ENCODE results near the gene PIGW. TPM values are rescaled to one million over a fixed set of nuclear protein-coding genes. Genes with fewer than 3 reads are reported as not detected.
A peak's percentile ranks its signal among the peaks of the same experiment; 100 is the strongest.

PIGW gene
- total RNA-seq, result 2.6 and 2.8 TPM in 2 replicates
- 10.1 and 10.2 TPM in 2 replicates for polyA plus RNA-seq
- polyA plus RNA-seq (2012), result 9.2 TPM in 2 replicates
- 1.8 and 3.7 TPM in 2 replicates for polyA minus RNA-seq (ENCODE audit: low replicate concordance)

- Histone ChIP-seq H3K4me2 (ENCODE audit: extremely low read depth, insufficient read depth, low read length) (peak within 1 kb of the TSS; percentile 81), H3K79me2 (ENCODE audit: control insufficient read depth, insufficient read depth, low read length) (peaks cover 6% of the 10 kb centered on the region), H3K36me3 (ENCODE audit: control insufficient read depth, insufficient read depth, low read length) (peaks cover 10% of the 10 kb centered on the region), H3K27me3 (ENCODE audit: control insufficient read depth, insufficient read depth, low read length) (no peaks in the 10 kb centered on the region), H3K9ac (ENCODE audit: insufficient read depth, low read length) (peak within 1 kb of the TSS; percentile 98), H3K4me1 (ENCODE audit: control insufficient read depth, extremely low read depth, insufficient read depth, low read length) (no peaks in the 10 kb centered on the region), H3K4me3 (replicated peaks in 1 of 4; ENCODE audit: control extremely low read depth in 1 of 4, insufficient read depth in 1 of 4, low read depth in 3 of 4, low read length in 4 of 4) (peak within 1 kb of the TSS; percentile 80 to 91 (median 88)), H2AFZ (ENCODE audit: low read length) (peak within 1 kb of the TSS; percentile 90), H3K9me3 (ENCODE audit: control insufficient read depth, insufficient read depth, low read depth, low read length) (no peaks in the 10 kb centered on the region), H4K20me1 (ENCODE audit: control insufficient read depth, extremely low read depth, insufficient read depth, low read length) (no peaks in the 10 kb centered on the region), H3K27ac (ENCODE audit: insufficient read depth, low read length) (peak within 1 kb of the TSS; percentile 98)
- DNase-seq (ENCODE audit: low read depth in 2 of 2), result peak; percentile 87 to 89
- no peak for TF ChIP-seq EZH2 (IDR thresholded peaks at IDR 0.05; ENCODE audit: low read length, missing control alignments)
Measured at GRCh38 chr17:36534840-36535668, at the start of gene PIGW, which contains the start of gene MYO19. Gene PIGW (plus strand): TSS chr17:36534987. CDS start chr17:36537102, 2,115 bp downstream. Gene MYO19 (minus strand): TSS chr17:36534868. CDS start chr17:36532538, 2,330 bp downstream.

- H3K27me3 ChIP-seq (ENCODE audit: control insufficient read depth, insufficient read depth, low read length), result peaks cover 3% of the 10 kb centered on the region
- H3K27ac ChIP-seq (ENCODE audit: insufficient read depth, low read length), result no peak overlapping the region
- no peaks in the 10 kb centered on the region for H4K20me1 ChIP-seq (ENCODE audit: control insufficient read depth, extremely low read depth, insufficient read depth, low read length)
- H2AFZ ChIP-seq (ENCODE audit: low read length), result no peak overlapping the region
- no peaks in the 10 kb centered on the region for H3K9me3 ChIP-seq (ENCODE audit: control insufficient read depth, insufficient read depth, low read depth, low read length)
- peaks cover 4% of the 10 kb centered on the region for H3K4me1 ChIP-seq (ENCODE audit: control insufficient read depth, extremely low read depth, insufficient read depth, low read length)
- DNase-seq (ENCODE audit: low read depth in 2 of 2), result no peak
- peaks cover 5% of the 10 kb centered on the region for H3K79me2 ChIP-seq (ENCODE audit: control insufficient read depth, insufficient read depth, low read length)
- TF ChIP-seq EZH2 (IDR thresholded peaks at IDR 0.05; ENCODE audit: low read length, missing control alignments) (no peak), CTCF (conservative IDR thresholded peaks at IDR 0.05 in 1 of 2, IDR thresholded peaks at IDR 0.05 in 1 of 2; ENCODE audit: low read depth in 1 of 2, low read length in 2 of 2) (no peak)
- H3K4me2 ChIP-seq (ENCODE audit: extremely low read depth, insufficient read depth, low read length), result no peak overlapping the region
- no peak overlapping the region for H3K4me3 ChIP-seq (replicated peaks in 1 of 4; ENCODE audit: control extremely low read depth in 1 of 4, insufficient read depth in 1 of 4, low read depth in 3 of 4, low read length in 4 of 4)
- no peak overlapping the region for H3K9ac ChIP-seq (ENCODE audit: insufficient read depth, low read length)
- no peaks in the 10 kb centered on the region for H3K36me3 ChIP-seq (ENCODE audit: control insufficient read depth, insufficient read depth, low read length)
Measured at GRCh38 chr17:36485027-36485426, 49.8 kb upstream of the PIGW start.

- no peak for TF ChIP-seq CTCF (conservative IDR thresholded peaks at IDR 0.05 in 1 of 2, IDR thresholded peaks at IDR 0.05 in 1 of 2; ENCODE audit: low read depth in 1 of 2, low read length in 2 of 2)
- TF ChIP-seq EZH2 (IDR thresholded peaks at IDR 0.05; ENCODE audit: low read length, missing control alignments), result no peak
- Histone ChIP-seq H3K9ac (ENCODE audit: insufficient read depth, low read length) (no peak overlapping the region), H3K27me3 (ENCODE audit: control insufficient read depth, insufficient read depth, low read length) (peaks cover 3% of the 10 kb centered on the region), H3K4me2 (ENCODE audit: extremely low read depth, insufficient read depth, low read length) (peak overlapping the region; percentile 99), H3K27ac (ENCODE audit: insufficient read depth, low read length) (no peak overlapping the region), H3K9me3 (ENCODE audit: control insufficient read depth, insufficient read depth, low read depth, low read length) (no peaks in the 10 kb centered on the region), H4K20me1 (ENCODE audit: control insufficient read depth, extremely low read depth, insufficient read depth, low read length) (no peaks in the 10 kb centered on the region), H3K4me1 (ENCODE audit: control insufficient read depth, extremely low read depth, insufficient read depth, low read length) (peaks cover 4% of the 10 kb centered on the region), H2AFZ (ENCODE audit: low read length) (peak overlapping the region; percentile 97), H3K79me2 (ENCODE audit: control insufficient read depth, insufficient read depth, low read length) (peaks cover 5% of the 10 kb centered on the region), H3K36me3 (ENCODE audit: control insufficient read depth, insufficient read depth, low read length) (no peaks in the 10 kb centered on the region), H3K4me3 (replicated peaks in 1 of 4; ENCODE audit: control extremely low read depth in 1 of 4, insufficient read depth in 1 of 4, low read depth in 3 of 4, low read length in 4 of 4) (peak overlapping the region; percentile 79 to 96 (median 88))
- no peak for DNase-seq (ENCODE audit: low read depth in 2 of 2)
Measured at GRCh38 chr17:36485805-36486203, 49.0 kb upstream of the PIGW start.
